GM23248 (cell line): ENCODE data around the gene PNMA1. TPM values are rescaled to one million over a fixed set of nuclear protein-coding genes. Genes with fewer than 3 reads are reported as not detected.

Experiments used
- DNase-seq: peaks from one replicate; pipeline ENCODE4 v3.0.0-alpha.2; 2015
- H2AFZ ChIP-seq: fragments of 200-600 bp; sonication (generic); 2 replicates; pipeline ENCODE4 v1.6.1; 2016; ENCODE audit warnings: antibody characterized with exemption
- H3F3A ChIP-seq: fragments of 200-600 bp; sonication (generic); 2 replicates; pipeline ENCODE4 v1.6.1; 2016; ENCODE audit warnings: mild to moderate bottlenecking, antibody characterized with exemption, mixed run types; ENCODE audit not compliant: insufficient read depth
- H3K27ac ChIP-seq: fragments of 200-600 bp; sonication (generic); 2 replicates; pipeline ENCODE4 v1.5.1; 2016; ENCODE audit warnings: mild to moderate bottlenecking
- H3K27me3 ChIP-seq: fragments of 200-600 bp; sonication (generic); replicated peaks from 2 replicates; pipeline ENCODE4 v1.6.1; 2016; ENCODE audit warnings: mild to moderate bottlenecking; ENCODE audit not compliant: insufficient read depth
- H3K36me3 ChIP-seq: fragments of 200-600 bp; sonication (generic); 2 replicates; pipeline ENCODE4 v1.6.1; 2016; ENCODE audit warnings: low read depth, mild to moderate bottlenecking
- H3K4me1 ChIP-seq: fragments of 200-600 bp; sonication (generic); 2 replicates; pipeline ENCODE4 v1.6.1; 2016; ENCODE audit warnings: mild to moderate bottlenecking; ENCODE audit not compliant: insufficient read depth
- H3K4me2 ChIP-seq: fragments of 200-600 bp; sonication (generic); one replicate; pipeline ENCODE4 v1.6.1; 2016; ENCODE audit warnings: mild to moderate bottlenecking; ENCODE audit not compliant: unreplicated experiment
- H3K4me3 ChIP-seq: fragments of 200-600 bp; sonication (generic); 2 replicates; pipeline ENCODE4 v1.5.1; 2016; ENCODE audit warnings: mild to moderate bottlenecking
- H3K79me2 ChIP-seq: fragments of 200-600 bp; sonication (generic); 2 replicates; pipeline ENCODE4 v1.6.1; 2016; ENCODE audit warnings: mild to moderate bottlenecking; ENCODE audit not compliant: insufficient read depth
- H3K9ac ChIP-seq: fragments of 200-600 bp; sonication (generic); 2 replicates; pipeline ENCODE4 v1.6.1; 2016; ENCODE audit warnings: mild to moderate bottlenecking
- H3K9me2 ChIP-seq: fragments of 200-600 bp; sonication (generic); 2 replicates; pipeline ENCODE4 v1.6.1; 2016; ENCODE audit warnings: mixed run types, mild to moderate bottlenecking, moderate library complexity; ENCODE audit not compliant: insufficient read depth
- H3K9me3 ChIP-seq: fragments of 200-600 bp; sonication (generic); one replicate; pipeline ENCODE4 v1.6.1; 2017; ENCODE audit warnings: low read depth
- H4K20me1 ChIP-seq: fragments of 200-600 bp; sonication (generic); 2 replicates; pipeline ENCODE4 v1.6.0; 2016; ENCODE audit not compliant: insufficient read depth
- EZH2 ChIP-seq: fragments of 200-600 bp; sonication (generic); IDR thresholded peaks from 2 replicates; pipeline ENCODE4 v1.6.1; 2018; ENCODE audit warnings: antibody characterized with exemption, mild to moderate bottlenecking; ENCODE audit not compliant: insufficient read depth, poor library complexity, severe bottlenecking
- EZH2phosphoT487 ChIP-seq: fragments of 200-600 bp; sonication (generic); IDR thresholded peaks from 2 replicates; pipeline ENCODE4 v1.6.1; 2018; ENCODE audit warnings: antibody characterized with exemption, moderate library complexity, mild to moderate bottlenecking, low read depth; ENCODE audit not compliant: insufficient read depth
- WGBS, 2 experiments: methylation state at CpG; one replicate each; pipeline ENCODE4 v1.1.6; 2015 to 2017; ENCODE audit warnings: low lambda C conversion rate in 2 of 2, low coverage in 1 of 2; ENCODE audit errors: missing lambda C conversion rate in 2 of 2; 5-methylcytosine and 5-hydroxymethylcytosine counted together
- in situ Hi-C: fragments of 300-500 bp; cut with MboI; formaldehyde crosslinking; loops from 2 replicates; pipeline ENCODE4 v1.15.0; 2020
- microRNA-seq: library from miRNA; unstranded; fragments of <30 nt; microRNA quantifications from one replicate; pipeline ENCODE4, GENCODE V29; 2016; ENCODE audit warnings: borderline number of aligned reads
- polyA plus RNA-seq: library from polyadenylated mRNA; unstranded; fragments of >200 nt; fragmentation: Nextera tagmentation; extraction: Ambion mirVana; gene quantifications from 2 replicates; pipeline ENCODE4 v1.2.1, GENCODE V29; 2016
- small RNA-seq: library from RNA; depleted of rRNA; stranded (forward); fragments of <200 nt; gene quantifications from one replicate; pipeline ENCODE3, GENCODE V24; 2014; ENCODE audit warnings: low read depth, low replicate concordance
- total RNA-seq: library from RNA; depleted of rRNA; stranded (reverse); fragments of >200 nt; shearing (Covaris generic); gene quantifications from 2 replicates; pipeline ENCODE4 v1.2.3, GENCODE V29; 2014; rRNA removed

The PNMA1 gene
- total and polyA plus RNA-seq, 2 experiments from 2014 or later, result 14.2 to 64.7 TPM

DNA sequence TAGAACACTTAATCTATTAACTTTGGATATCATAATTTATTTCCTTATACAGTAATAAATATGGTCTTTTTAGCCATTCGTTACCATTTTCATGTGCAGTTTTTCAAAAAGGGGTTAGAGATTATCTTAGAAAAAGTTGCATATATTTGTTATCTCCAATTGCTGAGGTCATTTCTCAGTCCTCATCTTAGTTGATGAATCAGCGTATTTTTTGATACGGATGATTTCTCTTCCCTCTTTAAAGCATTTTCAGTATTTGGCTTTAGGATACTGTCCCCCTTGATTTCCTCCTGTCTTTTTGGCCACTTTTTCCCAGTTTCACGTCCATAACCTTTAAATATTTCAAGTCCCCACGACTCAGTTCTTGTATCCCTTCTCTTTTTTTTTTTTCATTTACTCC lies 47.6 kb downstream of the PNMA1 start:
- H3K9me2 ChIP-seq, result no peaks in the 10 kb centered on the region
- WGBS, 2 experiments, result 95% methylated on average over 5 of the region's 5 CpGs
- TF ChIP-seq EZH2phosphoT487, result no peak
- no peak for TF ChIP-seq EZH2

DNA sequence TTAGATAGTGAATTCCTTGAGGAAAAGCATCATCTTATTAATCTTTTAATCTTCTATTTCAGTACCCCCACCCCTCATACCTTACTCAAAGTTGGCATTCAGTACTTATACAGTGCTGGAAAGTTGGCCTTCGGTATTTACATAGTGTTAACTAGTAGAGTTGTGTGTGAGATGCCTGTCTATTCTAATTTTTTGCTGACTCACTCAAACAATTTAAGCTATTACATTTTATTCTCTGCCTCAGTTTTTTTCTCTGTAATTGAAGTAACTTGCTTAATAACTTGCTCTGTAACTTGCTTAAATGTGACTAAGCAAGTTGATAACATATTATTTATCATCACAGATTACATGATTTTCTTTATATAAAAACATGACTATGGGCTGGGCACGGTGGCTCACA lies 49.1 kb downstream of the PNMA1 start:
- H3K9me3 ChIP-seq, result no peaks in the 10 kb centered on the region
- H4K20me1 ChIP-seq, result no peaks in the 10 kb centered on the region
- TF ChIP-seq EZH2phosphoT487, result no peak
- TF ChIP-seq EZH2, result no peak
- H3K4me3 ChIP-seq, result no peak overlapping the region
- in situ Hi-C loops, result no loop called here
- H3F3A ChIP-seq, result peaks cover 18% of the 10 kb centered on the region
- DNase-seq, result no peak
- H3K36me3 ChIP-seq, result no peaks in the 10 kb centered on the region
- no peak overlapping the region for H3K27ac ChIP-seq
- H3K9ac ChIP-seq, result no peak overlapping the region
- H3K27me3 ChIP-seq, result no peaks in the 10 kb centered on the region
- no peak overlapping the region for H2AFZ ChIP-seq
- H3K9me2 ChIP-seq, result no peaks in the 10 kb centered on the region
- H3K79me2 ChIP-seq, result no peaks in the 10 kb centered on the region
- no peak overlapping the region for H3K4me2 ChIP-seq
- WGBS, 2 experiments, result 97 to 100% methylated on average over 2 of the region's 2 CpGs
- peaks cover 13% of the 10 kb centered on the region for H3K4me1 ChIP-seq

More for the DNA sequence above, 47.6 kb downstream of the PNMA1 start:
- H3K36me3 ChIP-seq, result no peaks in the 10 kb centered on the region; the same call in 1 of the 2 replicates
- no peaks in the 10 kb centered on the region for H4K20me1 ChIP-seq
- no peak overlapping the region for H2AFZ ChIP-seq
- no peak overlapping the region for H3K9ac ChIP-seq
- in situ Hi-C loops, result no loop called here
- H3K4me3 ChIP-seq, result no peak overlapping the region
- H3K79me2 ChIP-seq, result no peaks in the 10 kb centered on the region
- no peak overlapping the region for H3K4me2 ChIP-seq
- H3K4me1 ChIP-seq, result peaks cover 13% of the 10 kb centered on the region
- H3F3A ChIP-seq, result peaks cover 11% of the 10 kb centered on the region
- no peaks in the 10 kb centered on the region for H3K27me3 ChIP-seq
- no peaks in the 10 kb centered on the region for H3K9me3 ChIP-seq
- no peak for DNase-seq
- no peak overlapping the region for H3K27ac ChIP-seq

DNA sequence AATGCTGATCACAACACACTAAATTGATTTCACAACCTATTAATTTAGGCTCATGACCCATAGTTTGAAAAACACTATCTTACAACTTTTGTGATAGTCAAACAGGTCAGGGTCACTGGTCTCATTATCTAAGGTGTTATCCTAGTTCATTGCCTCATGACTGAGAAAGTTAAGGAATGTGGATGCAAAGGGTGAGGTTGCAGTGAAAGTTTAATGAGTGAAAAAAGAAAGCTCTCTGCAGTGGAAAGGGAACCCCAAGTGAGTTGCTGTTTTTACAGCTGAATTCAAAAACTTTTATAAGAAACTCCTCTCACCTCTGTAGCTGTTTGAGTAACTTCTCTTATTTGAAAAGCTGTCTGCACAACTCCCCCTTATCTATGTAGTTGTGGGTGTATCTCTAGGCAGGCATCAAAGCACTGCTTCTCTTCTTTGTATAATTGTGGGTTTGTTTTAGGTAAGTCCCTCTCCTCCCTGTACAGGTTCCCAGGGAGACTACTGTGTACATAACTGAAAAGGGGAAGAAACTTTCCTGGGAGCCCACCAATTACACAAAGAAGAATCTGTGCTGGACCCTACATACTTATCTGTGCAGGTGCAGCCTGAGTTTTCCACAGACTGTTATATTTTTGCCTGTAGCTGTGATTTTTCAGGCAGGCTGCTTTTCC lies 50.5 kb downstream of the PNMA1 start:
- no peak overlapping the region for H3K4me3 ChIP-seq
- H3K9ac ChIP-seq, result no peak overlapping the region
- peaks cover 18% of the 10 kb centered on the region for H3F3A ChIP-seq
- no peak overlapping the region for H2AFZ ChIP-seq
- H3K4me1 ChIP-seq, result peaks cover 13% of the 10 kb centered on the region
- no peaks in the 10 kb centered on the region for H3K27me3 ChIP-seq
- H3K9me2 ChIP-seq, result no peaks in the 10 kb centered on the region
- in situ Hi-C loops, result no loop called here
- no peak overlapping the region for H3K27ac ChIP-seq
- no peaks in the 10 kb centered on the region for H3K36me3 ChIP-seq
- H4K20me1 ChIP-seq, result no peaks in the 10 kb centered on the region
- H3K4me2 ChIP-seq, result no peak overlapping the region
- H3K9me3 ChIP-seq, result no peaks in the 10 kb centered on the region
- TF ChIP-seq EZH2 (no peak), EZH2phosphoT487 (no peak)
- DNase-seq, result no peak
- H3K79me2 ChIP-seq, result 0 out of 2 replicates have a peak, but pooled peaks cover 5% of the 10 kb centered on the region

DNA sequence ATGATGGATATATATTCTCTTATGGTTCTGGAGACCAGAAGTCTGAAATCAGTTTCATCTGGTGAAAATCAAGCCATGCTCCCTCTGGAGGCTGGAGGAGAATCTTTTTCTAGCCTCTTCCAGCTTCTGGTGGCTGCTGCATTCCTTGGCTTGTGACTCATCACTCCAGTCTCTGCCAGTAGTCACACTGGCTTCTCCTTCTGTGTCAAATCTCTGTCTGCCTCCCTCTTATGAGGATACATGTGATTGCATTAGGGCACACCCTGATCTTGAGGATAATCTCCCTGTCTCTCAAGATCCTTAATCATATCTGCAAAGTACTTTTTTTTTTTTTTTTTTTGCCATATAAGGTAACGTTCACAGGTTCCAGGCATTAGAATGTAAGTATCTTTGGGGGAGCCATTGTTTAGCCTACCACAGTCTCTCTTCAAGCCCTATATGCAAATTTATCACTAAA lies 51.7 kb downstream of the PNMA1 start:
- Histone ChIP-seq H3K36me3 (no peaks in the 10 kb centered on the region), H4K20me1 (no peaks in the 10 kb centered on the region), H3K79me2 (0 out of 2 replicates have a peak, but pooled peaks cover 5% of the 10 kb centered on the region), H3F3A (peaks cover 18% of the 10 kb centered on the region), H3K4me1 (peaks cover 13% of the 10 kb centered on the region), H2AFZ (no peak overlapping the region), H3K4me2 (peak overlapping the region; percentile 34), H3K4me3 (no peak overlapping the region), H3K9ac (no peak overlapping the region), H3K27ac (peak overlapping the region; percentile 36), H3K9me2 (no peaks in the 10 kb centered on the region), H3K9me3 (no peaks in the 10 kb centered on the region), H3K27me3 (no peaks in the 10 kb centered on the region)
- no peak for TF ChIP-seq EZH2
- no peak for TF ChIP-seq EZH2phosphoT487
- 0 to 3% methylated on average over 1 of the region's 1 CpG for WGBS, 2 experiments
- peak; percentile 96 for DNase-seq
- in situ Hi-C loops, result no loop called here

DNA sequence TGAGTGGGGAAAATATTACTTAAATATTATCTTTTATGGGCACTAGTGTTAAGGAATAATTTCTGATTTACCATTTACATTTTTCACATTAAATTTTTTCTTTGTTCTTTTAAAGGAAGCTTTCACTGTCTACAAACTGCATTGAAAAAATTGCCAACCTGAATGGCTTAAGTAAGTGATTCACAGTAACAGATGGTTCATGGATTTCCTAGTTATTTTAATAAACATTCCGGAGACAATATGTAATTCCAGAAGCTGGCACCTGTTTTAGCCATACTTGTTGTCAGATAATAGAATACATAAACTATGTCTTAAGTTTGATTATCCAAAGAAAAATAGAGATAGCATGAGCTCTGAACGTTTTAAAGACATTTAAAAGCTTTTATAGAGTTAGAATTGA lies 52.3 kb downstream of the PNMA1 start:
- H3K79me2 ChIP-seq, result 0 out of 2 replicates have a peak, but pooled peaks cover 9% of the 10 kb centered on the region
- in situ Hi-C loops, result no loop called here
- WGBS, 2 experiments, result 88 to 89% methylated on average over 2 of the region's 2 CpGs
- no peak for TF ChIP-seq EZH2phosphoT487
- DNase-seq, result peak; percentile 38
- peaks cover 18% of the 10 kb centered on the region for H3F3A ChIP-seq
- no peak overlapping the region for H3K9ac ChIP-seq
- peaks cover 13% of the 10 kb centered on the region for H3K4me1 ChIP-seq
- H3K9me3 ChIP-seq, result no peaks in the 10 kb centered on the region
- H3K4me3 ChIP-seq, result no peak overlapping the region
- H3K4me2 ChIP-seq, result peak overlapping the region; percentile 11
- H3K9me2 ChIP-seq, result no peaks in the 10 kb centered on the region
- H2AFZ ChIP-seq, result no peak overlapping the region
- H3K27me3 ChIP-seq, result no peaks in the 10 kb centered on the region
- no peaks in the 10 kb centered on the region for H4K20me1 ChIP-seq
- peak overlapping the region; percentile 17; the same call in 1 of the 2 replicates for H3K27ac ChIP-seq
- H3K36me3 ChIP-seq, result no peaks in the 10 kb centered on the region

Small RNAs within 50 kb of the gene (microRNA-seq; reads per million reads assigned to microRNA genes)
- gene MIR4505, result not detected

Small RNAs within 50 kb of the gene (small RNA-seq; reads per million reads assigned to genes)
- not detected for gene MIR4505

Other genes with a start within 250 kb of the PNMA1 start
- 16.6 and 20.4 TPM in 2 replicates for gene RIOX1, start 223.5 kb downstream of the PNMA1 start, total RNA-seq
- 7.9 and 8.1 TPM in 2 replicates for gene RIOX1, start 223.5 kb downstream of the PNMA1 start, polyA plus RNA-seq
- gene ACOT1, start 177.2 kb downstream of the PNMA1 start, total RNA-seq, result 5.7 and 10.7 TPM in 2 replicates
- gene ACOT1, start 177.2 kb downstream of the PNMA1 start, polyA plus RNA-seq, result 9.7 and 12.4 TPM in 2 replicates
- gene HEATR4, start 155.4 kb downstream of the PNMA1 start, total RNA-seq, result 0.32 TPM in 1 of 2 replicates, not detected in the other
- 0.16 and 0.43 TPM in 2 replicates for gene HEATR4, start 155.4 kb downstream of the PNMA1 start, polyA plus RNA-seq
- gene ACOT2, start 145.2 kb downstream of the PNMA1 start, total RNA-seq, result 67.5 and 77.2 TPM in 2 replicates
- gene ACOT2, start 145.2 kb downstream of the PNMA1 start, polyA plus RNA-seq, result 56.0 and 56.9 TPM in 2 replicates
- gene ACOT4, start 122.5 kb downstream of the PNMA1 start, total RNA-seq, result 0.38 and 1.5 TPM in 2 replicates
- gene ACOT4, start 122.5 kb downstream of the PNMA1 start, polyA plus RNA-seq, result 1.3 and 1.6 TPM in 2 replicates
- gene ACOT6, start 101.9 kb downstream of the PNMA1 start, total RNA-seq, result not detected in 2 replicates
- gene ACOT6, start 101.9 kb downstream of the PNMA1 start, polyA plus RNA-seq, result not detected in 2 replicates
- gene DNAL1, start 69.4 kb downstream of the PNMA1 start, total RNA-seq, result 5.9 and 6.3 TPM in 2 replicates
- gene DNAL1, start 69.4 kb downstream of the PNMA1 start, polyA plus RNA-seq, result 16.7 TPM in 2 replicates
- gene PTGR2, start 137.4 kb upstream of the PNMA1 start, total RNA-seq, result 7.2 and 7.5 TPM in 2 replicates
- gene PTGR2, start 137.4 kb upstream of the PNMA1 start, polyA plus RNA-seq, result 9.0 and 9.4 TPM in 2 replicates
- 64.6 and 70.1 TPM in 2 replicates for gene ZNF410, start 172.5 kb upstream of the PNMA1 start, total RNA-seq
- 54.1 and 59.0 TPM in 2 replicates for gene ZNF410, start 172.5 kb upstream of the PNMA1 start, polyA plus RNA-seq
- gene FAM161B, start 235.7 kb upstream of the PNMA1 start, total RNA-seq, result 5.3 and 6.5 TPM in 2 replicates
- gene FAM161B, start 235.7 kb upstream of the PNMA1 start, polyA plus RNA-seq, result 4.1 and 4.5 TPM in 2 replicates
- 21.4 and 48.0 TPM in 2 replicates for gene COQ6, start 235.9 kb upstream of the PNMA1 start, total RNA-seq
- gene COQ6, start 235.9 kb upstream of the PNMA1 start, polyA plus RNA-seq, result 29.4 and 40.2 TPM in 2 replicates